Endothelial cell of umbilical vein (primary cell): ENCODE results near the gene ARFIP1. TPM values are rescaled to one million over a fixed set of nuclear protein-coding genes. Genes with fewer than 3 reads are reported as not detected.
A peak's percentile ranks its signal among the peaks of the same experiment; 100 is the strongest.

Source experiments
- BruUV-seq: library from RNA; stranded (reverse); fragments of 400-500 nt; replicated peaks from 2 replicates; lab custom pipeline; 2021; lab: Mats Ljungman, UMichigan
- CTCF ChIA-PET: fragments of 300-600, 350-600 bp; sonication (Branson Sonifier 250); formaldehyde crosslinking; loops from one replicate; lab custom pipeline; 2021; ENCODE audit warnings: antibody characterized with exemption, inconsistent platforms; lab: Charles Lee
- POLR2A ChIA-PET: fragments of 300-600, 350-600 bp; sonication (Branson Sonifier 250); formaldehyde crosslinking; loops from one replicate; lab custom pipeline; 2021; ENCODE audit warnings: antibody characterized with exemption, inconsistent platforms; lab: Charles Lee
- DNase-seq: peaks from one replicate; pipeline ENCODE4 v3.0.0-alpha.2; 2011; ENCODE audit warnings: low read depth, low spot score
- FAIRE-seq: peaks from 2 replicates; lab custom pipeline; 2011; peaks lifted over from hg19 to GRCh38; lab: Jason Lieb, UNC
- H2AFZ ChIP-seq: 2 replicates; pipeline ENCODE4 v1.6.0; 2012; ENCODE audit warnings: low read depth, low read length, control low read depth, inconsistent platforms
- H3K27ac ChIP-seq: 2 replicates; pipeline ENCODE4 v1.5.1; 2011; ENCODE audit warnings: low read depth, mild to moderate bottlenecking, control low read depth, low read length, moderate library complexity; ENCODE audit not compliant: insufficient read depth
- H3K27me3 ChIP-seq, 2 experiments: 2 replicates each; pipeline versions ENCODE4 v1.6.0 to v1.6.1; 2011; ENCODE audit warnings: low read length in 2 of 2, mixed read lengths in 1 of 2; ENCODE audit not compliant: control insufficient read depth in 2 of 2, insufficient read depth in 2 of 2
- H3K36me3 ChIP-seq, 2 experiments: 2 replicates in 1 of 2; 3 replicates in 1 of 2; pipeline ENCODE4 v1.5.1; 2011; ENCODE audit warnings: low read length in 2 of 2, mild to moderate bottlenecking in 1 of 2, moderate library complexity in 1 of 2; ENCODE audit not compliant: control insufficient read depth in 2 of 2, insufficient read depth in 2 of 2; ENCODE audit errors: extremely low read depth in 1 of 2
- H3K4me1 ChIP-seq: 3 replicates; pipeline ENCODE4 v1.5.1; 2011; ENCODE audit warnings: mild to moderate bottlenecking, low read length; ENCODE audit not compliant: control insufficient read depth, insufficient read depth; ENCODE audit errors: extremely low read depth
- H3K4me2 ChIP-seq: 2 replicates; pipeline ENCODE4 v1.6.1; 2011; ENCODE audit warnings: low read length, control low read depth, mixed read lengths; ENCODE audit not compliant: insufficient read depth
- H3K4me3 ChIP-seq, 3 experiments: fragments of 200-600 bp in 1 of 3; sonication (generic), shearing (Covaris generic) in 1 of 3; replicated peaks in 1 of 3; 2 replicates each; pipeline ENCODE4 v1.5.1; 2011 to 2016; ENCODE audit warnings: control low read depth in 3 of 3, low read length in 3 of 3, mild to moderate bottlenecking in 2 of 3, inconsistent platforms in 1 of 3, low read depth in 1 of 3, moderate library complexity in 1 of 3; ENCODE audit not compliant: insufficient read depth in 1 of 3
- H3K79me2 ChIP-seq: 2 replicates; pipeline ENCODE4 v1.6.0; 2012; ENCODE audit warnings: low read length, inconsistent platforms; ENCODE audit not compliant: control insufficient read depth, insufficient read depth
- H3K9ac ChIP-seq: replicated peaks from 2 replicates; pipeline ENCODE3; 2011; ENCODE audit warnings: low read length, control low read depth; ENCODE audit not compliant: insufficient read depth; ENCODE audit errors: extremely low read depth
- H3K9me1 ChIP-seq: replicated peaks from 3 replicates; pipeline ENCODE4 v1.6.0; 2011; ENCODE audit warnings: mild to moderate bottlenecking, low read length; ENCODE audit not compliant: control insufficient read depth, insufficient read depth; ENCODE audit errors: extremely low read depth
- H3K9me3 ChIP-seq: replicated peaks from 2 replicates; pipeline ENCODE4 v1.5.1; 2012; ENCODE audit warnings: low read length, inconsistent platforms; ENCODE audit not compliant: control insufficient read depth, insufficient read depth
- H4K20me1 ChIP-seq: replicated peaks from 2 replicates; pipeline ENCODE3; 2011; ENCODE audit warnings: mild to moderate bottlenecking, low read length; ENCODE audit not compliant: control insufficient read depth, insufficient read depth; ENCODE audit errors: extremely low read depth
- CTCF ChIP-seq, 2 donors: IDR thresholded peaks; 1 replicate in 1 of 2; 2 replicates in 1 of 2; pipeline ENCODE4 v1.5.1; 2011; ENCODE audit warnings: low read length in 2 of 2, mild to moderate bottlenecking in 2 of 2, moderate library complexity in 2 of 2, control low read depth in 1 of 2, inconsistent platforms in 1 of 2, low read depth in 1 of 2; ENCODE audit not compliant: insufficient read depth in 1 of 2; ENCODE audit errors: extremely low read depth in 1 of 2
- EZH2 ChIP-seq: IDR thresholded peaks from 2 replicates; pipeline ENCODE4 v1.6.1; 2012; ENCODE audit warnings: borderline replicate concordance, low read depth, mild to moderate bottlenecking, moderate library complexity, low read length, inconsistent platforms; ENCODE audit not compliant: severe bottlenecking
- FOS ChIP-seq: IDR thresholded peaks from 2 replicates; pipeline ENCODE4 v1.6.1; 2011; ENCODE audit warnings: mild to moderate bottlenecking, low read length, moderate library complexity, borderline replicate concordance; ENCODE audit not compliant: insufficient read depth
- GATA2 ChIP-seq: IDR thresholded peaks from 2 replicates; pipeline ENCODE4 v1.7.0; 2011; ENCODE audit warnings: low read depth, mild to moderate bottlenecking, moderate library complexity, mixed read lengths, low read length; ENCODE audit not compliant: insufficient read length, insufficient read depth
- JUN ChIP-seq: IDR thresholded peaks from 2 replicates; pipeline ENCODE4 v1.6.1; 2011; ENCODE audit warnings: borderline replicate concordance, low read depth; ENCODE audit not compliant: insufficient read length, insufficient read depth
- MAX ChIP-seq: IDR thresholded peaks from 2 replicates; pipeline ENCODE4 v1.6.1; 2011; ENCODE audit not compliant: insufficient read depth, insufficient read length
- MYC ChIP-seq: IDR thresholded peaks from one replicate; pipeline ENCODE4 v1.6.1; 2011; ENCODE audit warnings: mild to moderate bottlenecking, low read depth, low read length
- POLR2A ChIP-seq: IDR thresholded peaks from 2 replicates; pipeline ENCODE4 v1.6.1; 2012; ENCODE audit warnings: low read depth, mild to moderate bottlenecking, control low read depth, low read length
- POLR2AphosphoS5 ChIP-seq: IDR thresholded peaks from 2 replicates; pipeline ENCODE4 v1.6.1; 2012; ENCODE audit warnings: low read depth, mild to moderate bottlenecking, control low read depth, low read length, moderate library complexity; ENCODE audit not compliant: insufficient read depth
- dilution Hi-C: fragments of 300-500 bp; cut with MboI; formaldehyde crosslinking; loops from one replicate; pipeline ENCODE4 v1.15.0; 2019; ENCODE audit warnings: low sequenced_read_pairs; ENCODE audit not compliant: extremely low pct_ligation_motif_present
- intact Hi-C: fragments of 100-400 bp; cut with micrococcal nuclease; formaldehyde crosslinking; loops from one replicate; pipeline ENCODE4 v1.10.0; 2022
- polyA plus RNA-seq, 4 experiments: library from polyadenylated mRNA; depleted of rRNA in 3 of 4; stranded (reverse) in 3 of 4; unstranded in 1 of 4; fragments of >200 nt; gene quantifications; 2 replicates each; pipeline versions ENCODE4 v1.2.1 to v1.2.3, GENCODE V29; 2011 to 2012; ENCODE audit warnings: missing spikeins in 1 of 4
- total RNA-seq: library from RNA; stranded (reverse); gene quantifications from 2 replicates; pipeline ENCODE4 v1.2.3, GENCODE V29; 2021

The ARFIP1 gene
- total and polyA plus RNA-seq, 2 donors (not counting 3 experiments of a cell fraction or from before 2014, with no cell fraction given): 10.0 to 24.2 TPM

GRCh38 chr4:152780267-152780778 is 569 bp downstream of the ARFIP1 start:
- Histone ChIP-seq H3K9ac (peak overlapping the region; percentile 68), H3K9me3 (no peaks in the 10 kb centered on the region), H4K20me1 (peaks cover 4% of the 10 kb centered on the region), H3K9me1 (no peaks in the 10 kb centered on the region), H3K27ac (peak overlapping the region; percentile 56), H3K4me3 (peak overlapping the region; percentile 67 to 76 (median 74)), H3K27me3 (peaks cover 0 to 11% of the 10 kb centered on the region in 2 experiments), H3K79me2 (peaks cover 38% of the 10 kb centered on the region), H3K4me2 (peak overlapping the region; percentile 70), H3K4me1 (peaks cover 21% of the 10 kb centered on the region), H2AFZ (peak overlapping the region; percentile 94), H3K36me3 (no peaks in the 10 kb centered on the region)
- dilution Hi-C loops (no loop called here), intact Hi-C loops (no loop called here)
- TSS peak; percentile 49 for BruUV-seq
- TF ChIP-seq CTCF (IDR thresholded peaks at IDR 0.05; ENCODE audit: extremely low read depth in 1 of 2, insufficient read depth in 1 of 2, low read depth in 1 of 2, low read length in 2 of 2) (no peak), POLR2A (no peak), EZH2 (no peak), FOS (no peak), JUN (no peak), GATA2 (no peak), MYC (no peak), MAX (no peak), POLR2AphosphoS5 (no peak)
- CTCF ChIA-PET: interaction anchor here (1.7 kb wide), 1 partner anchor 305 kb away, joined by 5 read pairs; no protein-coding TSS in a partner anchor
- FAIRE-seq: peak; percentile 15
- no peak for DNase-seq
- POLR2A ChIA-PET: no interaction called here
